Measurements from ENCODE around the gene SEMA3D.

DNA sequence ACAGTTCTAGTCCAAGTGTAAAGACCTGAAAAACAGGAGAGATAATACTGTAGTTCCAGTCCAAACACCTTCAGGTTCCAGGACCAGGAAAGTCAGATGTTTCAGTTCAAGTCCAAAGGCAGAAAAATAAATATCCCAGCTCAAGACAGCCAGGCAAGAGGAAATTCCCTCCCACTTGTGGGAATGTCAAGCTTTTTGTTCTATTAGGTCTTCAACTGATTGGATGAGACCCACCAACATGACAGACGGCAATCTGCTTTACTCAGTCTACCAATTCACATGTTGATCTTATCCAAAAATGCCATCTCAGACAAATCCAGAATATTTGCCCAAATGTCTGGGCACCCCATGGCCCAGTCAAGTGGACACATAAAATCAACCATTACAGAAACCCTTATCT is 33.1 kb downstream of the SEMA3D start:
- TF ChIP-seq, protein P1, sequence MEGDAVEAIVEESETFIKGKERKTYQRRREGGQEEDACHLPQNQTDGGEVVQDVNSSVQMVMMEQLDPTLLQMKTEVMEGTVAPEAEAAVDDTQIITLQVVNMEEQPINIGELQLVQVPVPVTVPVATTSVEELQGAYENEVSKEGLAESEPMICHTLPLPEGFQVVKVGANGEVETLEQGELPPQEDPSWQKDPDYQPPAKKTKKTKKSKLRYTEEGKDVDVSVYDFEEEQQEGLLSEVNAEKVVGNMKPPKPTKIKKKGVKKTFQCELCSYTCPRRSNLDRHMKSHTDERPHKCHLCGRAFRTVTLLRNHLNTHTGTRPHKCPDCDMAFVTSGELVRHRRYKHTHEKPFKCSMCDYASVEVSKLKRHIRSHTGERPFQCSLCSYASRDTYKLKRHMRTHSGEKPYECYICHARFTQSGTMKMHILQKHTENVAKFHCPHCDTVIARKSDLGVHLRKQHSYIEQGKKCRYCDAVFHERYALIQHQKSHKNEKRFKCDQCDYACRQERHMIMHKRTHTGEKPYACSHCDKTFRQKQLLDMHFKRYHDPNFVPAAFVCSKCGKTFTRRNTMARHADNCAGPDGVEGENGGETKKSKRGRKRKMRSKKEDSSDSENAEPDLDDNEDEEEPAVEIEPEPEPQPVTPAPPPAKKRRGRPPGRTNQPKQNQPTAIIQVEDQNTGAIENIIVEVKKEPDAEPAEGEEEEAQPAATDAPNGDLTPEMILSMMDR (IDR thresholded peaks at IDR 0.05; ENCODE audit: insufficient read depth, low read depth, low read length): no peak
- TF ChIP-seq EZH2 (IDR thresholded peaks at IDR 0.05; ENCODE audit: insufficient read depth, low read length): no peak
